HEK293T (cell line): Measurements from ENCODE around the gene EIF4EBP3.

Experiments used
- BHLHE40 ChIP-seq: fragments of 450-650 bp; IDR thresholded peaks from 2 replicates; pipeline ENCODE4 v1.6.1; 2016; ENCODE audit warnings: mild to moderate bottlenecking, moderate library complexity, borderline replicate concordance
- ELF4 ChIP-seq: fragments of 450-650 bp; IDR thresholded peaks from 2 replicates; pipeline ENCODE4 v1.6.1; 2017; ENCODE audit warnings: antibody characterized with exemption
- FOXA1 ChIP-seq: fragments of 450-650 bp; IDR thresholded peaks from 2 replicates; pipeline ENCODE4 v1.6.1; 2016; ENCODE audit warnings: mild to moderate bottlenecking
- FOXK2 ChIP-seq: fragments of 450-650 bp; IDR thresholded peaks from 2 replicates; pipeline ENCODE4 v1.6.1; 2016; ENCODE audit warnings: mild to moderate bottlenecking
- FOXM1 ChIP-seq: fragments of 450-650 bp; IDR thresholded peaks from 2 replicates; pipeline ENCODE4 v1.6.1; 2017; ENCODE audit warnings: mild to moderate bottlenecking, borderline replicate concordance
- HDGF ChIP-seq: fragments of 450-650 bp; IDR thresholded peaks from 2 replicates; pipeline ENCODE4 v1.6.1; 2017; ENCODE audit warnings: antibody characterized with exemption, borderline replicate concordance
- L3MBTL2 ChIP-seq: fragments of 450-650 bp; conservative IDR thresholded peaks from 2 replicates; pipeline ENCODE4 v1.6.1; 2016; ENCODE audit warnings: mild to moderate bottlenecking
- LEF1 ChIP-seq: fragments of 450-650 bp; IDR thresholded peaks from 2 replicates; pipeline ENCODE4 v1.6.1; 2017; ENCODE audit warnings: mild to moderate bottlenecking, borderline replicate concordance
- NFRKB ChIP-seq: fragments of 450-650 bp; IDR thresholded peaks from 2 replicates; pipeline ENCODE4 v1.6.1; 2016; ENCODE audit warnings: mild to moderate bottlenecking, moderate library complexity
- SP1 ChIP-seq: fragments of 450-650 bp; IDR thresholded peaks from 2 replicates; pipeline ENCODE4 v1.6.1; 2017
- TARDBP ChIP-seq: fragments of 450-650 bp; IDR thresholded peaks from 2 replicates; pipeline ENCODE4 v1.6.1; 2016

- no peak for TF ChIP-seq FOXA1
- no peak for TF ChIP-seq FOXK2
- no peak for TF ChIP-seq LEF1
- no peak for TF ChIP-seq L3MBTL2
- no peak for TF ChIP-seq SP1
- TF ChIP-seq ELF4, result no peak
- TF ChIP-seq HDGF, result no peak
- TF ChIP-seq NFRKB, result no peak
- no peak for TF ChIP-seq FOXM1
- no peak for TF ChIP-seq TARDBP
- no peak for TF ChIP-seq BHLHE40
Observed at GRCh38 chr5:140502834-140503233, 44.6 kb upstream of the EIF4EBP3 start.
